SK-N-SH treated with all-trans-retinoic acid at 6 μM for 48 hours (cell line): ENCODE results near the gene IKZF1.

Experiments
- ARNTL ChIP-seq: fragments of 450-650 bp; formaldehyde crosslinking; IDR thresholded peaks from 2 replicates; pipeline ENCODE4 v1.5.0; 2020; ENCODE audit warnings: low read depth, mild to moderate bottlenecking, moderate library complexity, borderline replicate concordance
- CREB5 ChIP-seq: fragments of 250-450 bp; sonication (Bioruptor Pico); IDR thresholded peaks from 2 replicates; pipeline ENCODE4 v1.5.1; 2020; ENCODE audit warnings: low read depth, mild to moderate bottlenecking, moderate library complexity
- CSRNP3 ChIP-seq: fragments of 250-450 bp; sonication (Bioruptor Pico); IDR thresholded peaks from 2 replicates; pipeline ENCODE4 v1.5.1; 2021; ENCODE audit warnings: mild to moderate bottlenecking, moderate library complexity
- GLIS3 ChIP-seq: fragments of 250-450 bp; sonication (Bioruptor Pico); IDR thresholded peaks from 2 replicates; pipeline ENCODE4 v1.5.0; 2020; ENCODE audit warnings: mild to moderate bottlenecking, moderate library complexity
- OSR1 ChIP-seq: fragments of 250-450 bp; sonication (Bioruptor Pico); IDR thresholded peaks from 2 replicates; pipeline ENCODE4 v1.8.0; 2022; ENCODE audit warnings: moderate library complexity, mild to moderate bottlenecking, inconsistent platforms
- PATZ1 ChIP-seq: fragments of 250-450 bp; sonication (Bioruptor Pico); IDR thresholded peaks from 2 replicates; pipeline ENCODE4 v1.8.0; 2020; ENCODE audit warnings: mild to moderate bottlenecking, moderate library complexity, borderline replicate concordance
- POU6F1 ChIP-seq: fragments of 250-450 bp; sonication (Bioruptor Pico); IDR thresholded peaks from 2 replicates; pipeline ENCODE4 v1.8.0; 2021; ENCODE audit warnings: low read depth, mild to moderate bottlenecking, moderate library complexity, borderline replicate concordance
- SNAI2 ChIP-seq: fragments of 250-450 bp; sonication (Bioruptor Pico); IDR thresholded peaks from 2 replicates; pipeline ENCODE4 v1.5.0; 2020; ENCODE audit warnings: mild to moderate bottlenecking, moderate library complexity
- TCF4 ChIP-seq: fragments of 250-450 bp; sonication (Bioruptor Pico); IDR thresholded peaks from 2 replicates; pipeline ENCODE4 v1.8.0; 2021; ENCODE audit warnings: mild to moderate bottlenecking, moderate library complexity, borderline replicate concordance
- ZC3H10 ChIP-seq: fragments of 250-450 bp; sonication (Bioruptor Pico); IDR thresholded peaks from 2 replicates; pipeline ENCODE4 v1.5.1; 2021; ENCODE audit warnings: mild to moderate bottlenecking, moderate library complexity
- ZFP3 ChIP-seq: fragments of 250-450 bp; sonication (Bioruptor Pico); IDR thresholded peaks from 2 replicates; pipeline ENCODE4 v1.5.0; 2020; ENCODE audit warnings: mild to moderate bottlenecking, moderate library complexity
- ZFP30 ChIP-seq: fragments of 450-650 bp; formaldehyde crosslinking; IDR thresholded peaks from 2 replicates; pipeline ENCODE4 v1.5.0; 2022; ENCODE audit warnings: mild to moderate bottlenecking, moderate library complexity
- ZNF70 ChIP-seq: fragments of 450-650 bp; formaldehyde crosslinking; IDR thresholded peaks from 2 replicates; pipeline ENCODE4 v1.5.0; 2020; ENCODE audit warnings: mild to moderate bottlenecking, moderate library complexity

- TF ChIP-seq ZC3H10 (CRISPR knock-in tag), result no peak
- no peak for TF ChIP-seq CSRNP3
- TF ChIP-seq ZNF70 (CRISPR knock-in tag), result no peak
- TF ChIP-seq CREB5 (CRISPR knock-in tag), result no peak
- no peak for TF ChIP-seq ZFP30 (CRISPR knock-in tag)
- TF ChIP-seq GLIS3 (CRISPR knock-in tag), result no peak
- no peak for TF ChIP-seq OSR1 (CRISPR knock-in tag)
- no peak for TF ChIP-seq TCF4
- no peak for TF ChIP-seq POU6F1 (CRISPR knock-in tag)
- TF ChIP-seq ZFP3, result no peak
- no peak for TF ChIP-seq SNAI2 (CRISPR knock-in tag)
- TF ChIP-seq ARNTL (CRISPR knock-in tag), result no peak
- TF ChIP-seq PATZ1 (CRISPR knock-in tag), result no peak
Observed at GRCh38 chr7:50416527-50417182, 112.1 kb downstream of the IKZF1 start.
